ENCODE results near the gene E2F1. TPM values are rescaled to one million over a fixed set of nuclear protein-coding genes. Genes with fewer than 3 reads are reported as not detected.

Gene E2F1
- total and polyA plus RNA-seq, 2 donors (not counting 1 experiment from before 2014, with no cell fraction given) = 2.4 to 2.7 TPM

DNA sequence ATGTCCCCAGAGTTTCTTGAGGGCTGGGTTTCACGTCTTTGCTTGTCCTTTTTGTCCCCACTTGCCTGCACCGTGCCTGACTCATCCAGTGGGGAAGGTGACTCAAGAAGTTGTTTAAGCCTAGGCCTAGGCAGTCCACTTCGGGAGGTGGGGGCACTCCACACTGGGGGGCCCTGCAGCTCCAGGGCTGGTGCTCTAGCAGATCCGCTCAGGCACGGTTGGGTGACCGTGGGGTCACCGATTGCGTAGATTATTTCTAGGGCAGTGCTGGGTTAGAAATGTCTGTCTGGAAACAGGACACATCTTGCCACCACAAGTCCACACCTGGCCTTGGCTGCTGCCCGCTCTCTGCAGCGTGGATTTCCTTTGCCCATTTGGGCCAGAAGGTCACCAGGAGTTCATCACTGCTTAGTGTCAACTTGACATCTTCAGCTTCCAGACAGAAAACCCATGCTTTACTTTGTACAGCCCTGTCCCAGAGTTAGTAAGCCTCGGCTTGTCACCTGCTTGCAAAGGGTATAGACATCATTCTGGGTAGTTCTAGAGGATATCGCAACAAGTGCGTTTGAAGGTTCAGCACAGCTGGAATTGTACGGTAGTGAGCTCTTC lies 37.7 kb downstream of the E2F1 start:
- H3K27ac ChIP-seq (ENCODE audit: low read length in 2 of 2) = no peak overlapping the region
- no peaks in the 10 kb centered on the region for H3K9me3 ChIP-seq (ENCODE audit: control extremely low read depth in 1 of 3, control insufficient read depth in 2 of 3, insufficient read depth in 1 of 3, low read length in 2 of 3)
- no peak overlapping the region for H3K4me3 Mint-ChIP-seq
- no peak overlapping the region for H3K9ac ChIP-seq (ENCODE audit: low read length)
- ATAC-seq (ENCODE audit: low read depth) (no peak), DNase-seq (no peak)
- ChIA-PET CTCF (interaction anchor here (0.8 kb wide), 1 partner anchor 22 kb away, joined by 3 read pairs; no protein-coding TSS in a partner anchor), POLR2A (no interaction called here)
- no peak overlapping the region for H2AFZ ChIP-seq (ENCODE audit: insufficient read depth, low read depth, low read length, poor library complexity, severe bottlenecking)
- H3K27ac Mint-ChIP-seq = no peak overlapping the region
- no peaks in the 10 kb centered on the region for H3K79me2 ChIP-seq (ENCODE audit: control insufficient read depth, insufficient read depth, low read length)
- no peak overlapping the region for H3K4me3 ChIP-seq (ENCODE audit: control extremely low read depth in 1 of 5, extremely low read depth in 1 of 5, insufficient read depth in 1 of 5, low read depth in 2 of 5, low read length in 4 of 5)
- intact Hi-C loops (cut with micrococcal nuclease) = no loop called here
- peaks cover 0 to 7% of the 10 kb centered on the region in 2 donors for H3K4me1 ChIP-seq (ENCODE audit: control insufficient read depth in 2 of 2, insufficient read depth in 2 of 2, low read length in 2 of 2)
- no peaks in the 10 kb centered on the region for H4K20me1 ChIP-seq (ENCODE audit: control insufficient read depth, insufficient read depth, low read length, poor library complexity, severe bottlenecking)
- H3K27me3 Mint-ChIP-seq = no peaks in the 10 kb centered on the region
- no peaks in the 10 kb centered on the region for H3K27me3 ChIP-seq (replicated peaks in 1 of 4; ENCODE audit: control extremely low read depth in 1 of 4, control insufficient read depth in 3 of 4, insufficient read depth in 4 of 4, low read length in 3 of 4)
- TF ChIP-seq, protein P1, sequence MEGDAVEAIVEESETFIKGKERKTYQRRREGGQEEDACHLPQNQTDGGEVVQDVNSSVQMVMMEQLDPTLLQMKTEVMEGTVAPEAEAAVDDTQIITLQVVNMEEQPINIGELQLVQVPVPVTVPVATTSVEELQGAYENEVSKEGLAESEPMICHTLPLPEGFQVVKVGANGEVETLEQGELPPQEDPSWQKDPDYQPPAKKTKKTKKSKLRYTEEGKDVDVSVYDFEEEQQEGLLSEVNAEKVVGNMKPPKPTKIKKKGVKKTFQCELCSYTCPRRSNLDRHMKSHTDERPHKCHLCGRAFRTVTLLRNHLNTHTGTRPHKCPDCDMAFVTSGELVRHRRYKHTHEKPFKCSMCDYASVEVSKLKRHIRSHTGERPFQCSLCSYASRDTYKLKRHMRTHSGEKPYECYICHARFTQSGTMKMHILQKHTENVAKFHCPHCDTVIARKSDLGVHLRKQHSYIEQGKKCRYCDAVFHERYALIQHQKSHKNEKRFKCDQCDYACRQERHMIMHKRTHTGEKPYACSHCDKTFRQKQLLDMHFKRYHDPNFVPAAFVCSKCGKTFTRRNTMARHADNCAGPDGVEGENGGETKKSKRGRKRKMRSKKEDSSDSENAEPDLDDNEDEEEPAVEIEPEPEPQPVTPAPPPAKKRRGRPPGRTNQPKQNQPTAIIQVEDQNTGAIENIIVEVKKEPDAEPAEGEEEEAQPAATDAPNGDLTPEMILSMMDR (IDR thresholded peaks at IDR 0.05) = no peak
- TF ChIP-seq EZH2 (IDR thresholded peaks at IDR 0.05; ENCODE audit: borderline replicate concordance, insufficient read depth, low read depth, low read length, poor library complexity, severe bottlenecking) = no peak
- peaks cover 0 to 19% of the 10 kb centered on the region in 2 experiments for H3K36me3 ChIP-seq (replicated peaks in 1 of 2; ENCODE audit: control extremely low read depth in 1 of 2, control insufficient read depth in 1 of 2, extremely low read depth in 1 of 2, insufficient read depth in 2 of 2, low read length in 1 of 2)
- H3K4me1 Mint-ChIP-seq = peaks cover 9% of the 10 kb centered on the region
- WGBS (ENCODE audit: insufficient coverage) = 92% methylated on average over 13 of the region's 14 CpGs
- no peaks in the 10 kb centered on the region for H3K9me3 Mint-ChIP-seq (ENCODE audit: insufficient read depth)
- H3K4me2 ChIP-seq (replicated peaks; ENCODE audit: low read depth, low read length, poor library complexity, severe bottlenecking) = no peak overlapping the region

DNA sequence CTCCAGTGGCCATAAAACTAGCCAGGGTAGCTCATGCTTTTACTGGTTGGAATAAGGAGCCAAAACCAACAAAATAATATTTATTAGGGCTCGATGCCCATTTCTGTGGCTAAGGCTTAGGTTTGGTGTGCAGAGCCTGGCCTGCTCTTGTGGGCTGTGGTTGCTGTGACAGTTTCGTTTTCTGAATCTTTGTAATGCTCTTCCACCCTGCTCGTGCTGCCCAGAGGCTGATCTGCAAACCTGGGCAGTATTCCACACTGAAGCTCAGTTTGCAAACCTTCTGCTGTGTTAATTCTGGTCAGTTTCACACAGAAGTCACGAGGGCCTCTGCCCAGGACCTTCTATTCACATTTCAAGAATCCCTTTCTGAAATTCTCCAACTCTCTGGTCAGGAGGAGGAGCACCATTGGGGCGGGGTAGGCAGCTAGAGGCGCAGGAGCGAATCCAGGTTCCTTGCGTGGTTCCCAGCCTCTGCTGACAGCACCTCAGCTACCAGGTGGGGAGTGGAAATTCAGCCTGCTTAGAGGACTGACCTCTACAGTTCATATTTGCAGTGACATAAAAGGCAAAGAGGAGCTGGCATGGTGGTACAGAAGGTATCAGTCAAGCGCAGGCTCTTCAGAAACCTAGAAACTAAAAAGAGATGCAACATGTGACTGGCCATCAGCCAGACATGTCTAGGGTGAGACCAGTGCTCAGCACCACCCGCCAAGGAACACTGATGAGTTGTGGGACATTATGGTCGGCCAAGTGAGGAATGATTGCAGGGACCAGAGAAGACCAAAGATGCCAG lies 38.4 kb downstream of the E2F1 start:
- Histone ChIP-seq H3K9ac (ENCODE audit: low read length) (no peak overlapping the region), H3K9me3 (ENCODE audit: control extremely low read depth in 1 of 3, control insufficient read depth in 2 of 3, insufficient read depth in 1 of 3, low read length in 2 of 3) (no peaks in the 10 kb centered on the region), H3K27me3 (replicated peaks in 1 of 4; ENCODE audit: control extremely low read depth in 1 of 4, control insufficient read depth in 3 of 4, insufficient read depth in 4 of 4, low read length in 3 of 4) (no peaks in the 10 kb centered on the region), H3K79me2 (ENCODE audit: control insufficient read depth, insufficient read depth, low read length) (no peaks in the 10 kb centered on the region), H2AFZ (ENCODE audit: insufficient read depth, low read depth, low read length, poor library complexity, severe bottlenecking) (no peak overlapping the region), H3K27ac (ENCODE audit: low read length in 2 of 2) (no peak overlapping the region), H3K4me1 (ENCODE audit: control insufficient read depth in 2 of 2, insufficient read depth in 2 of 2, low read length in 2 of 2) (no peaks in the 10 kb centered on the region), H4K20me1 (ENCODE audit: control insufficient read depth, insufficient read depth, low read length, poor library complexity, severe bottlenecking) (no peaks in the 10 kb centered on the region), H3K4me2 (replicated peaks; ENCODE audit: low read depth, low read length, poor library complexity, severe bottlenecking) (no peak overlapping the region), H3K4me3 (ENCODE audit: control extremely low read depth in 1 of 5, extremely low read depth in 1 of 5, insufficient read depth in 1 of 5, low read depth in 2 of 5, low read length in 4 of 5) (no peak overlapping the region), H3K36me3 (replicated peaks in 1 of 2; ENCODE audit: control extremely low read depth in 1 of 2, control insufficient read depth in 1 of 2, extremely low read depth in 1 of 2, insufficient read depth in 2 of 2, low read length in 1 of 2) (peaks cover 0 to 25% of the 10 kb centered on the region in 2 experiments)
- Mint-ChIP-seq H3K27ac (no peak overlapping the region), H3K9me3 (ENCODE audit: insufficient read depth) (no peaks in the 10 kb centered on the region), H3K4me1 (peaks cover 5% of the 10 kb centered on the region), H3K4me3 (no peak overlapping the region), H3K27me3 (no peaks in the 10 kb centered on the region)
- no peak for TF ChIP-seq EZH2 (IDR thresholded peaks at IDR 0.05; ENCODE audit: borderline replicate concordance, insufficient read depth, low read depth, low read length, poor library complexity, severe bottlenecking)
- TF ChIP-seq, protein P1 (IDR thresholded peaks at IDR 0.05) = no peak
- 90% methylated on average over 10 of the region's 11 CpGs for WGBS (ENCODE audit: insufficient coverage)
- ATAC-seq (ENCODE audit: low read depth) = no peak
- CTCF ChIA-PET = no interaction called here
- intact Hi-C loops (cut with micrococcal nuclease) = no loop called here
- POLR2A ChIA-PET = no interaction called here
- DNase-seq = no peak

Data from B cell (primary cell).